Measurements from ENCODE around the gene SCGB2A2. TPM values are rescaled to one million over a fixed set of nuclear protein-coding genes. Genes with fewer than 3 reads are reported as not detected.

Gene SCGB2A2
- total RNA-seq, 1 donor from 2014 or later, result not detected

Other genes starting within 250 kb of the SCGB2A2 start
- 95.0 and 102 TPM in 2 replicates for gene INCENP, start 146.1 kb upstream of the SCGB2A2 start, total RNA-seq
- gene SCGB1D1, start 79.9 kb upstream of the SCGB2A2 start, total RNA-seq, result not detected in 2 replicates
- gene SCGB2A1, start 61.5 kb upstream of the SCGB2A2 start, total RNA-seq, result not detected in 2 replicates
- not detected in 2 replicates for gene SCGB1D2, start 27.9 kb upstream of the SCGB2A2 start, total RNA-seq
- not detected in 2 replicates for gene SCGB1D4, start 28.9 kb downstream of the SCGB2A2 start, total RNA-seq
- gene ASRGL1, start 67.3 kb downstream of the SCGB2A2 start, total RNA-seq, result 3.6 and 5.8 TPM in 2 replicates
- gene SCGB1A1, start 148.9 kb downstream of the SCGB2A2 start, total RNA-seq, result not detected in 2 replicates